ENCODE results near the gene PHKB. TPM values are rescaled to one million over a fixed set of nuclear protein-coding genes. Genes with fewer than 3 reads are reported as not detected.
A peak's percentile ranks its signal among the peaks of the same experiment; 100 is the strongest.

The PHKB gene
- total and polyA plus RNA-seq, 2 donors from 2014 or later, result 48.3 to 80.5 TPM

DNA sequence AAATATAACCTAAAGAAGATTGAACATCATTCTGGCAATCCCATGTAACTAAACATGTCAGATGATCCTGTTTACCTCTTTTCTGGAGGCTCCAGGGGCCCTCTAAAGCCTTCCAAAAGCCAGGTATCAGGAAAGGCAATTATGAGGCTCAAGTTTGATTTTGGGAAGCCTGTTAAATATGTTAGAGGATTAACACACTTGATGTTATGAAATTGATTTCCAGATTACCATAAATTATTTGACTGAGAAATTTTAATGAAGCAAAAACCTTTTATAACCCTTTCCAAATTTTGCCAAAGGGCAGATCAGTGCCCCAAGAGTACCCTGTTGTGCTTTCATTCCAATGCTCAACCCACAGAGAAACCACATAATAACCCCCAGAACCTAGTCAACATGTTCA lies 29.3 kb downstream of the PHKB start:
- H3K4me1 ChIP-seq (ENCODE audit: control insufficient read depth in 2 of 3, insufficient read depth in 2 of 3, low read depth in 1 of 3, low read length in 3 of 3), result peaks cover 0 to 4% (median 4%) of the 10 kb centered on the region in 3 donors
- FAIRE-seq (no peak), DNase-seq (no peak)
- H3K9me3 ChIP-seq (ENCODE audit: control insufficient read depth in 2 of 3, insufficient read depth in 1 of 3, low read length in 3 of 3), result peaks cover 0 to 31% (median 3%) of the 10 kb centered on the region in 3 donors
- H3K27ac ChIP-seq (ENCODE audit: low read depth in 2 of 2, low read length in 2 of 2), result no peak overlapping the region
- H3K36me3 ChIP-seq (ENCODE audit: control insufficient read depth in 2 of 3, insufficient read depth in 3 of 3, low read length in 3 of 3), result no peaks in the 10 kb centered on the region
- TF ChIP-seq CTCF (IDR thresholded peaks at IDR 0.05; ENCODE audit: borderline replicate concordance, extremely low read depth, insufficient read depth), result no peak
- no peak overlapping the region for H3K9ac ChIP-seq (ENCODE audit: low read length in 3 of 3)
- intact Hi-C loops (cut with DNase I), result no loop called here
- H3K4me3 ChIP-seq (ENCODE audit: low read length in 3 of 3), result no peak overlapping the region
- H3K27me3 ChIP-seq (ENCODE audit: control insufficient read depth, insufficient read depth, low read length), result no peaks in the 10 kb centered on the region

DNA sequence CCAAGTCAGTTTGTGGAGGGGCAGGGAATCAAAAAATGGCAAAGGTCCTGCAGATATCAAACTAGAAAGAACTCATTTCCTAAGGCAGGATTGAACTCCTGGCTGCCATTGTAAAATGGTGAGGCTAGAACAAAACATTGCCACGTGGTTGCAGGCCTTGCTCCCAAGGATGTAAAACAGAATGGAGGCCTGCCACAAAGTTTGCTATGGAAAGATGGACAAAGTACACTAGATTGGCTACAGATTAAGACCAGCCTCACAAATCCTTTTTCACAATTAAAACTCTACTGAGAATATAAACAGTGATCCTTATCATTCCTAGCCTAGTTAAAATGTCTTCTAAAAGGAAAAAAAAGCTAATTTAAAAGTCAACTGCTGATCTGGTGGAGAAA lies 30.9 kb downstream of the PHKB start:
- no peak for TF ChIP-seq CTCF (IDR thresholded peaks at IDR 0.05; ENCODE audit: borderline replicate concordance, extremely low read depth, insufficient read depth)
- FAIRE-seq, result no peak
- intact Hi-C loops (cut with DNase I), result no loop called here
- Histone ChIP-seq H3K27ac (ENCODE audit: low read depth in 2 of 2, low read length in 2 of 2) (no peak overlapping the region), H3K9ac (ENCODE audit: low read length in 3 of 3) (no peak overlapping the region), H3K9me3 (ENCODE audit: control insufficient read depth in 2 of 3, insufficient read depth in 1 of 3, low read length in 3 of 3) (peaks cover 0 to 31% (median 3%) of the 10 kb centered on the region in 3 donors), H3K27me3 (ENCODE audit: control insufficient read depth, insufficient read depth, low read length) (no peaks in the 10 kb centered on the region), H3K36me3 (ENCODE audit: control insufficient read depth in 2 of 3, insufficient read depth in 3 of 3, low read length in 3 of 3) (no peaks in the 10 kb centered on the region), H3K4me3 (ENCODE audit: low read length in 3 of 3) (no peak overlapping the region), H3K4me1 (ENCODE audit: control insufficient read depth in 2 of 3, insufficient read depth in 2 of 3, low read depth in 1 of 3, low read length in 3 of 3) (peaks cover 0 to 4% (median 4%) of the 10 kb centered on the region in 3 donors)
- no peak for DNase-seq

DNA sequence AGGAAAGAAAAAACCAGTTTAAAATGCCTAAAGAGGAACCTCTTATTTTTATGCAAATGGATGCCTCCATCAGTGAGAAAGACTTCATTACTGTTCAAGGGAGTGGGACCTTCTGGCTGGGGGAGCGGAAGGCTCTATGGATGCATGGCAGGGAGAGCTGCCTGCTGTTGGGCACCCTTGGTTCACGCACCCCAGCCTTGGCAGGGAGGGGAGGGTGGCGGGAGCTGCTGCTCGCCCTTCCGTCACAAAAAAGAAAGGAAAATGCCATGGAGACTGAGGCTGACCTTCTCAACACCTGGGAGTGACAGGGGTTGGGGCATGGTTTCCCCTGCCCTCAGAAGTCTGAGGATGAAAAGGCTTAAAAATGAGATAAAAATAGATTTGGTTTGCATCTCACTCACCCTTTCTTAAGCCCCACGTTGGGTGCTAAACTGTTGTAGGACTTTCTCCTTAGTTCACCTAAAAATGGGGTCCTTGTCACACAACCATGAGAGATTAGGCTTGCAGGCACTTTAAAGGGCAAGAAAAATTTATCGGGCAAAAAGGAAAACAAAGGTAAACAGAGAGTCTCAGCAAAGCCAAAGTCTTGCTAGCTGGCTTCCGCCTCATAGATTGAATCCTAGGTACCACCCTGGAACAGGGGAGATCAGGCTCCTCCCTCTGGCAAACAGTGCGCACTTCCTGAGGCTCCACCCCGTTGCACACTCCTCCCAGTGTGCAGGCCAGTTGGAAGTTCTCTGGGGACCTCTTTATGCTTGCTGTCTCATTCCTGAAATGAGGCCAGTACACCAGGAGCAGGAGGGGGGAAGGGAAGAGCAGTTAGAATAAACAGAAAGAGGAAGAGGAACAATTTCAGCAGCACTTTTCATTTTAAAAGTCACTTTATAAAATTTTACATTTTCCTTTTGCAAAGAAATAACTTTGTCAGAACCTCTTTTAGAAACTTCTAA lies 31.6 kb downstream of the PHKB start:
- DNase-seq (peak in 2 of 5 donors; percentile 36 to 85), FAIRE-seq (no peak)
- H3K9ac ChIP-seq (ENCODE audit: low read length in 3 of 3), result no peak overlapping the region

More for the DNA sequence above, 31.6 kb downstream of the PHKB start:
- H3K36me3 ChIP-seq (ENCODE audit: control insufficient read depth in 2 of 3, insufficient read depth in 3 of 3, low read length in 3 of 3), result no peaks in the 10 kb centered on the region
- peaks cover 0 to 4% (median 4%) of the 10 kb centered on the region in 3 donors for H3K4me1 ChIP-seq (ENCODE audit: control insufficient read depth in 2 of 3, insufficient read depth in 2 of 3, low read depth in 1 of 3, low read length in 3 of 3)
- intact Hi-C loops (cut with DNase I), result no loop called here
- no peak for TF ChIP-seq CTCF (IDR thresholded peaks at IDR 0.05; ENCODE audit: borderline replicate concordance, extremely low read depth, insufficient read depth)
- no peaks in the 10 kb centered on the region for H3K27me3 ChIP-seq (ENCODE audit: control insufficient read depth, insufficient read depth, low read length)
- H3K27ac ChIP-seq (ENCODE audit: low read depth in 2 of 2, low read length in 2 of 2), result peak overlapping the region in 1 of 2 donors; percentile 78
- peak overlapping the region in 2 of 3 donors; percentile 2 to 13 for H3K4me3 ChIP-seq (ENCODE audit: low read length in 3 of 3)
- peaks cover 0 to 31% (median 3%) of the 10 kb centered on the region in 3 donors for H3K9me3 ChIP-seq (ENCODE audit: control insufficient read depth in 2 of 3, insufficient read depth in 1 of 3, low read length in 3 of 3)

Data from kidney (tissue), 14 donors.